ENCODE data around the gene SLC38A11. TPM values are rescaled to one million over a fixed set of nuclear protein-coding genes. Genes with fewer than 3 reads are reported as not detected.

SLC38A11 gene
- polyA plus RNA-seq, 3 donors: 2.1 to 15.0 (median 9.6) TPM

DNA sequence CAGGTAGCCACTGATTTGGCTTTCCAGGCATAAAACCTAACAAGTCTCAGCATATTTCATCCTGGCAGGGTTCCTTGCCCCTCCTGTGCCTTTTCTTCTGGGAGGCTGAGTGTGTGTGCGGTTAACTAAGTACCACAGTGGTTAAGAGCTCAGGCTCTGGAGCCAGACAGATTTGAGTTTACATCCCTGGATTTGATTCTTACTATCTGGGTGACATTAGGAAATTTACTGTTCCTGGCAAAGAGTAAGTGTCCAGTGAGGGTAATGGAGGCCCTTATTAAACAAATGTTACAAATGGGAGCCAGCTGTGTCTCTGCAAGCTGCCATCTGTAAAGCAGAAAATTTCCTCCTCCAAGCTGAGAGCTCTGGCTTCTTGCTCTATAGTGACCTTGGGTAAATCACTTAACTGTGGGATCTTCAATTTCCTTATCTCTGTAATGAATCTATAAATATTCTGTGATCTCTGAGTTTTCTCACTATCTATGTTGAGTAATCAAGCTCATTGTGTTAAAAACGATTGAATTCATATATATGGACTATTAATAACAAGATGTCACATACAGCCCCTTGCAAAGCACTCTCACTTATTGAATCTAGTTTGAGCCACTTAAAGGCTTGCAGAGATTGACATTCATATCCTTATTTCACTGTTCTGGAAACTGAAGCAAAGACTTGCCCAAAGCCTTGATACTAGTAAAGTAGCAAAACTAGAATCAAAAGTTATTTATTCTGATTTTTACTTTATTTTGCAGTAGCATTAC lies 107.2 kb downstream of the SLC38A11 start:
- DNase-seq (ENCODE audit: low read depth in 3 of 3, low spot score in 2 of 3): no peak

DNA sequence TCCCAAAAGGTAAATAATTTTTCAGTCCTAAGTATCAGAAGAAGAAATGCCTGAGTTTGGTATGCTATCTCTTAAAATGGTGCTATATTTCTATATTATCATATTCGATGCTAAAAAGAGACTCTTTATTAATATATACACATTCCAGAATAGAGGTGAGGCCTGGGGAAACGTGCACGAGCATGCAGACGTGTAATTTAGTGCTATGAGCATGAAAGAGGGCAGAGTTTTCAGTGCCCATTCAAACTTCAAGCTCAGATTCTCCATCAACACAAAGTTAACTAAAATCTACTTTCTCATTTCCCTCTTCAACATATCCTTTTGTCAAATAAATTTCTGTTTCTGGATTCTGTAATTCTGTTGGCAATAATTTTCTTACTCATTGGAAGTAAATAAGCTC lies 108.0 kb downstream of the SLC38A11 start:
- DNase-seq (ENCODE audit: low read depth in 3 of 3, low spot score in 2 of 3): no peak

DNA sequence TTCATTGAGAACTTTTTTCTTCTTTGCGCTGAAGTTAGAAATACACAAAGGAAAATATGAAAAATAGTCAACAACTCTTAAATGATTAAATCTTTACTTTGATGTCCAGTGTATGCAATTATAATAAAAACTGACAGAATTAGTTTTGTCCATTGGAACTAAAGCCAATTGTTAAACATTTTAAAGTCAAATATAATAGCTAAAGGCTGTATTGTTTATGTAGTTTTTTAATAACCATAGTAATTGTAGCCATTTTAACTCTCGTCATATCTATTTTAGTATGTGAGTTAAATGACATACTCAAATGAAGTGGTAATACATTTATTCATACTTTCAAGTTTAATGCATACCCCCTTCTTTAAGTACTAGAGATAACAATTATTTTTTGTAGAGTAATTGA lies 109.0 kb downstream of the SLC38A11 start:
- DNase-seq (ENCODE audit: low read depth in 3 of 3, low spot score in 2 of 3): no peak

Other genes with a start within 250 kb of the SLC38A11 start
- gene COBLL1, start 113.7 kb downstream of the SLC38A11 start, polyA plus RNA-seq (ENCODE audit: insufficient read length in 3 of 3): 100 to 1,000 TPM; 117 to 135 (median 135) TPM
- under 1 TPM; 0.18 to 0.34 (median 0.28) TPM for gene SCN3A, start 248.5 kb upstream of the SLC38A11 start, polyA plus RNA-seq (ENCODE audit: insufficient read length in 3 of 3)